ENCODE results near the gene CEP350. TPM values are rescaled to one million over a fixed set of nuclear protein-coding genes. Genes with fewer than 3 reads are reported as not detected.

CEP350 gene
- polyA plus RNA-seq, 2 of the 4 experiments (the other 2 are of a cell fraction) = 6.4 to 22.6 TPM

DNA sequence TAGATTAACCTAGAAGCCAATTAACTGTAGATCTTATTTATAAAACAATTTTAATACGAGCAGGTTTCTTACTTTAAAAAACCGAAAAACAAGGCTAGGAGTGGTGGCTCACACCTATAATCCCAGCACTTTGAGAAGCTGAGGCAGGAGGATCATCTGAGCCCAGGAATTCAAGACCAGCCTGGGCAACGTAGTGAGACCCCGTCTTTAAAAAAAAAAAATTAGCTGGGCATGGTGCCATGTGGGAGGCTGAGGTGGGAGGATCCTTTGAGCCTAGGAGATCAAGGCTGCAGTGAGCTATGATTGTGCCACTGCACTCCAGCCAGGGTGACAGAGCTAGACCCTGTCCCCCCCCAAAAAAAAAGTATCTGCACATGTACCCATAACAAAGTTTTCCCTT is 110.8 kb downstream of the CEP350 start:
- POLR2A ChIA-PET = no interaction called here
- no peaks in the 10 kb centered on the region for H3K4me1 ChIP-seq
- TF ChIP-seq POLR2A (IDR thresholded peaks at IDR 0.05; ENCODE audit: low read length) (no peak), TFCP2L1 (CRISPR knock-in tag; IDR thresholded peaks at IDR 0.05) (no peak), HEYL (CRISPR knock-in tag; IDR thresholded peaks at IDR 0.05) (no peak)
- TF ChIP-seq, protein P1, sequence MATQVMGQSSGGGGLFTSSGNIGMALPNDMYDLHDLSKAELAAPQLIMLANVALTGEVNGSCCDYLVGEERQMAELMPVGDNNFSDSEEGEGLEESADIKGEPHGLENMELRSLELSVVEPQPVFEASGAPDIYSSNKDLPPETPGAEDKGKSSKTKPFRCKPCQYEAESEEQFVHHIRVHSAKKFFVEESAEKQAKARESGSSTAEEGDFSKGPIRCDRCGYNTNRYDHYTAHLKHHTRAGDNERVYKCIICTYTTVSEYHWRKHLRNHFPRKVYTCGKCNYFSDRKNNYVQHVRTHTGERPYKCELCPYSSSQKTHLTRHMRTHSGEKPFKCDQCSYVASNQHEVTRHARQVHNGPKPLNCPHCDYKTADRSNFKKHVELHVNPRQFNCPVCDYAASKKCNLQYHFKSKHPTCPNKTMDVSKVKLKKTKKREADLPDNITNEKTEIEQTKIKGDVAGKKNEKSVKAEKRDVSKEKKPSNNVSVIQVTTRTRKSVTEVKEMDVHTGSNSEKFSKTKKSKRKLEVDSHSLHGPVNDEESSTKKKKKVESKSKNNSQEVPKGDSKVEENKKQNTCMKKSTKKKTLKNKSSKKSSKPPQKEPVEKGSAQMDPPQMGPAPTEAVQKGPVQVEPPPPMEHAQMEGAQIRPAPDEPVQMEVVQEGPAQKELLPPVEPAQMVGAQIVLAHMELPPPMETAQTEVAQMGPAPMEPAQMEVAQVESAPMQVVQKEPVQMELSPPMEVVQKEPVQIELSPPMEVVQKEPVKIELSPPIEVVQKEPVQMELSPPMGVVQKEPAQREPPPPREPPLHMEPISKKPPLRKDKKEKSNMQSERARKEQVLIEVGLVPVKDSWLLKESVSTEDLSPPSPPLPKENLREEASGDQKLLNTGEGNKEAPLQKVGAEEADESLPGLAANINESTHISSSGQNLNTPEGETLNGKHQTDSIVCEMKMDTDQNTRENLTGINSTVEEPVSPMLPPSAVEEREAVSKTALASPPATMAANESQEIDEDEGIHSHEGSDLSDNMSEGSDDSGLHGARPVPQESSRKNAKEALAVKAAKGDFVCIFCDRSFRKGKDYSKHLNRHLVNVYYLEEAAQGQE (IDR thresholded peaks at IDR 0.05) = no peak
- 94% methylated on average over 4 of the region's 4 CpGs for WGBS (ENCODE audit: missing lambda C conversion rate)
- no peak for FAIRE-seq
- CTCF ChIA-PET = no interaction called here
- no peaks in the 10 kb centered on the region for H3K9me3 ChIP-seq
- no peak overlapping the region for H3K4me3 ChIP-seq
- no peak overlapping the region for H3K4me2 ChIP-seq
- H3K27ac ChIP-seq = no peak overlapping the region
- ATAC-seq = no peak
- no peak for DNase-seq (ENCODE audit: low read depth in 1 of 2, low spot score in 1 of 2)

DNA sequence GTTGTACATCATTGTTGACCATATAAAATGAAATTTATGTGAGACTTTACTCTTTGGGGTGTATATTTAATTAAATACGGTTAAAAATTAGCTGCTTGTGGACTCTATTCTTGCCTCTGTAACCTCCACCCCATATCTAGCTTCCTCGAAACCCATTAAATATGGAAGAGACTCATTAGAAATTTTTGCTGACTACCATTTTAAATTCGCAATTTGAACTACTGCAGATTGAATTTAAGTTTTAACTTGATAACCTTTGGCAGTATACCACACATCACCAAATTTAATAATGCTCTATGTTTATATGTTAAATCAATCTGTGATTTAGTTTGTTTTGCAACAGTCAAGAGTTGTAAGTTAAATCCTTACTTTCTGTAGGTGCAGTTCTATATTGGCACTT is 111.5 kb downstream of the CEP350 start:
- ChIA-PET CTCF (no interaction called here), POLR2A (interaction anchor here (0.7 kb wide), 1 partner anchor 184 kb away, joined by 4 read pairs; the partner anchor contains the start of gene TOR1AIP1)
- 67% methylated on average over 3 of the region's 3 CpGs for WGBS (ENCODE audit: missing lambda C conversion rate)
- ATAC-seq (no peak), FAIRE-seq (no peak), DNase-seq (ENCODE audit: low read depth in 1 of 2, low spot score in 1 of 2) (no peak)
- H3K27ac ChIP-seq = no peak overlapping the region
- no peaks in the 10 kb centered on the region for H3K4me1 ChIP-seq
- H3K9me3 ChIP-seq = no peaks in the 10 kb centered on the region
- H3K4me2 ChIP-seq = no peak overlapping the region
- no peak for TF ChIP-seq CBX2 (IDR thresholded peaks at IDR 0.05; ENCODE audit: borderline replicate concordance, low read depth)
- peak; percentile 44 for TF ChIP-seq MAFK (IDR thresholded peaks at IDR 0.05; ENCODE audit: partially characterized antibody)
- no peak overlapping the region for H3K4me3 ChIP-seq

DNA sequence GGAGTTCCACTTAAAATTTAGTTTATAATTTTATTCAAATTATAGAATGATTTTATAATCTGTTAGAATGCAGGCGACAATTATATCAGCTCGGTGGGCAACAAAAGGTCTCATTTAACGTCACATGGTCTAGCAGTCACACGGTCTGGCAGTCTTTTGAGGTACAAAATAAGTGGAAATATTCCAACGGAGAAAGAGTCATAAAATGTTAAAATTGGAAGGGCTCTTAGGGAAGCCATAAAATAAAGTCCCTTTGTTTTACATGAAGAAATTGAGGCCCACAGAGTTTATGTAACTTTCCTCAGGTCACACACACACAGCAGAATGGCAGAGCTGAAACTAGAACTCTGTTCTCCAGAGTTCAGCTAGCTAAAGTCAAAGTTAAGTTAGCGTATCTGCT is 115.7 kb downstream of the CEP350 start:
- ATAC-seq (no peak), DNase-seq (ENCODE audit: low read depth in 1 of 2, low spot score in 1 of 2) (no peak), FAIRE-seq (no peak)
- Histone ChIP-seq H3K4me2 (no peak overlapping the region), H3K4me3 (no peak overlapping the region), H3K9me3 (no peaks in the 10 kb centered on the region), H3K4me1 (no peaks in the 10 kb centered on the region), H3K27ac (no peak overlapping the region)
- ChIA-PET POLR2A (no interaction called here), CTCF (interaction anchor here (0.6 to 2.2 kb wide), 2 partner anchors 109 to 1506 kb away, joined by 4 to 7 read pairs; no protein-coding TSS in a partner anchor)
- WGBS (ENCODE audit: missing lambda C conversion rate) = 93% methylated on average over 6 of the region's 6 CpGs
- TF ChIP-seq POLR2AphosphoS2 (conservative IDR thresholded peaks at IDR 0.05; ENCODE audit: low read length) = no peak
- no peak for TF ChIP-seq NFE2L2 (conservative IDR thresholded peaks at IDR 0.05; ENCODE audit: low read length)
- no peak for TF ChIP-seq HOXB5 (CRISPR knock-in tag; IDR thresholded peaks at IDR 0.05)
- no peak for TF ChIP-seq KDM1A (IDR thresholded peaks at IDR 0.05; ENCODE audit: low read depth)
- no peak for TF ChIP-seq FOXS1 (CRISPR knock-in tag; IDR thresholded peaks at IDR 0.05)
- no peak for TF ChIP-seq RCOR1 (IDR thresholded peaks at IDR 0.05; ENCODE audit: low read depth, low read length)
- no peak for TF ChIP-seq ZNF302 (CRISPR knock-in tag; IDR thresholded peaks at IDR 0.05)
- TF ChIP-seq, protein P2, sequence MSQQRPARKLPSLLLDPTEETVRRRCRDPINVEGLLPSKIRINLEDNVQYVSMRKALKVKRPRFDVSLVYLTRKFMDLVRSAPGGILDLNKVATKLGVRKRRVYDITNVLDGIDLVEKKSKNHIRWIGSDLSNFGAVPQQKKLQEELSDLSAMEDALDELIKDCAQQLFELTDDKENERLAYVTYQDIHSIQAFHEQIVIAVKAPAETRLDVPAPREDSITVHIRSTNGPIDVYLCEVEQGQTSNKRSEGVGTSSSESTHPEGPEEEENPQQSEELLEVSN (IDR thresholded peaks at IDR 0.05; ENCODE audit: borderline replicate concordance, low read depth) = no peak
- no peak for TF ChIP-seq RNF2 (IDR thresholded peaks at IDR 0.05; ENCODE audit: borderline replicate concordance, low read depth)
- TF ChIP-seq CBX2 (IDR thresholded peaks at IDR 0.05; ENCODE audit: borderline replicate concordance, low read depth) = no peak
- no peak for TF ChIP-seq KDM5A (IDR thresholded peaks at IDR 0.05)
- no peak for TF ChIP-seq HDAC2 (IDR thresholded peaks at IDR 0.05)
- TF ChIP-seq HEYL (CRISPR knock-in tag; IDR thresholded peaks at IDR 0.05) = no peak
- TF ChIP-seq ZFP36 (IDR thresholded peaks at IDR 0.05; ENCODE audit: borderline replicate concordance, partially characterized antibody) = no peak
- TF ChIP-seq SMC3 (IDR thresholded peaks at IDR 0.05) = no peak
- TF ChIP-seq, protein P3, sequence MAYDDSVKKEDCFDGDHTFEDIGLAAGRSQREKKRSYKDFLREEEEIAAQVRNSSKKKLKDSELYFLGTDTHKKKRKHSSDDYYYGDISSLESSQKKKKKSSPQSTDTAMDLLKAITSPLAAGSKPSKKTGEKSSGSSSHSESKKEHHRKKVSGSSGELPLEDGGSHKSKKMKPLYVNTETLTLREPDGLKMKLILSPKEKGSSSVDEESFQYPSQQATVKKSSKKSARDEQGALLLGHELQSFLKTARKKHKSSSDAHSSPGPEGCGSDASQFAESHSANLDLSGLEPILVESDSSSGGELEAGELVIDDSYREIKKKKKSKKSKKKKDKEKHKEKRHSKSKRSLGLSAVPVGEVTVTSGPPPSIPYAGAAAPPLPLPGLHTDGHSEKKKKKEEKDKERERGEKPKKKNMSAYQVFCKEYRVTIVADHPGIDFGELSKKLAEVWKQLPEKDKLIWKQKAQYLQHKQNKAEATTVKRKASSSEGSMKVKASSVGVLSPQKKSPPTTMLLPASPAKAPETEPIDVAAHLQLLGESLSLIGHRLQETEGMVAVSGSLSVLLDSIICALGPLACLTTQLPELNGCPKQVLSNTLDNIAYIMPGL (CRISPR knock-in tag; IDR thresholded peaks at IDR 0.05; ENCODE audit: borderline replicate concordance) = no peak
- no peak for TF ChIP-seq NPAS2 (CRISPR knock-in tag; IDR thresholded peaks at IDR 0.05; ENCODE audit: borderline replicate concordance)
- TF ChIP-seq EP300 (IDR thresholded peaks at IDR 0.05) = no peak
- TF ChIP-seq JUN (IDR thresholded peaks at IDR 0.05) = no peak

Measured in A549 (cell line).